SK-N-SH (cell line): ENCODE measurements around the gene NDUFAF8.

ENCODE experiments used
- GABPA ChIP-seq: IDR thresholded peaks from 2 replicates; pipeline ENCODE4 v1.4.0; 2012; ENCODE audit warnings: low read depth, mild to moderate bottlenecking
- POLR2AphosphoS5 ChIP-seq: IDR thresholded peaks from 2 replicates; pipeline ENCODE4 v1.6.1; 2012; ENCODE audit warnings: low read depth, low read length
- RCOR1 ChIP-seq: fragments of 150-350 bp; IDR thresholded peaks from 2 replicates; pipeline ENCODE4 v1.6.1; 2017; ENCODE audit warnings: antibody characterized with exemption, low read length
- RFX5 ChIP-seq: IDR thresholded peaks from 2 replicates; pipeline ENCODE4 v1.6.1; 2012; ENCODE audit warnings: mild to moderate bottlenecking, improper control_type of control experiment, low read length
- TCF12 ChIP-seq: IDR thresholded peaks from 2 replicates; pipeline ENCODE4 v1.4.0; 2012
- TF ChIP-seq, protein P1 (sequence below): fragments of 200-600 bp; sonication (generic); IDR thresholded peaks from 2 replicates; pipeline ENCODE4 v1.6.1; 2017; ENCODE audit warnings: antibody characterized with exemption, mild to moderate bottlenecking, moderate library complexity
- TF ChIP-seq, protein P2 (sequence below): fragments of 150-350 bp; IDR thresholded peaks from 2 replicates; pipeline ENCODE4 v1.6.1; 2017; ENCODE audit warnings: antibody characterized with exemption, low read length, low read depth, borderline replicate concordance
- TF ChIP-seq, protein P3 (sequence below): IDR thresholded peaks from 2 replicates; pipeline ENCODE4; 2012
- TF ChIP-seq, protein P4 (sequence below): IDR thresholded peaks from 2 replicates; pipeline ENCODE4 v1.4.0; 2012; ENCODE audit warnings: low read depth, borderline replicate concordance
- TF ChIP-seq, protein P5 (sequence below): IDR thresholded peaks from 2 replicates; pipeline ENCODE4 v1.4.0; 2012; ENCODE audit warnings: low read depth

DNA sequence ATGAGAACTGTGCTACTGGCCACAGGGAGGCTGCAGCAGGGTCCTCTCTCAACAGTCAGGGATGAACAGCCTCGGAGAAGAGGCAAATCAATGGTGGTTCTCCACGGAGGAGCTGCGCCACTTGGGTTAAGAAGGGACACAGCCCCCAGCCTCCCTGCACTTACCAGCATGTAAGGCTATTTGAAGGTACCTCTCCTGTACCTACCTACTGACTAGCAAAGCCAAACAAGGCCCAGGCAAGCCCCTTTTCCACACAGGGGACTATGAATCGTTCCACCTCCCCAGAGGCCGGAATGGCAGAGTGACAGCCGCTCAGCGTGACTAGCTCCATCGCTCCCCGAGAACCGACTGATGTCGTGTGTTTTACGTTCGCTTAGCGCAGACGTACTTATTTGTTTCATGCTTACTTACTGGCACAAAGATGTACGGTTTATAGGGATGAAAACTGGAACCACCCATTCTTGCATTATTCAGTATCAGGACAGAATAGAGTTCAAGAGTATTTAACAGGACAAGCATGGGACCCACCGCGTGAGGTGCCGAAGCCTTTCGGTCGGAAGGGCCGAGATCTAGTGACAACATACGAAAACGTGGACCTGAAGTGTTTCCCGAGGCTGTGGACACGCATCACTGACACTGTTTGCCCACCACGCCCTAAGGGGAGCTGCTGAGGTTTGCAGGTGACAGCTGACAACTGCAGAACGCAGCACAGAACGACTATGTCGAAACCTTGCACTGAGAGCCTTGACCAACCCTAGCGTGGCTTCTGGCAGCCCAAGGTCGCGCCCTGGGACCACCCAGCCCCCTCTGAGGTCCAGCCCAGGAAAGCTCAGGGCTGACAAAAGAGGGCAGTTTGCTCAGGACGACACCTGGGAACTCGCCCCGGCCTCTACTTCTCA lies 1.3 kb upstream of the NDUFAF8 start:
- TF ChIP-seq TCF12: no peak
- TF ChIP-seq, protein P1, sequence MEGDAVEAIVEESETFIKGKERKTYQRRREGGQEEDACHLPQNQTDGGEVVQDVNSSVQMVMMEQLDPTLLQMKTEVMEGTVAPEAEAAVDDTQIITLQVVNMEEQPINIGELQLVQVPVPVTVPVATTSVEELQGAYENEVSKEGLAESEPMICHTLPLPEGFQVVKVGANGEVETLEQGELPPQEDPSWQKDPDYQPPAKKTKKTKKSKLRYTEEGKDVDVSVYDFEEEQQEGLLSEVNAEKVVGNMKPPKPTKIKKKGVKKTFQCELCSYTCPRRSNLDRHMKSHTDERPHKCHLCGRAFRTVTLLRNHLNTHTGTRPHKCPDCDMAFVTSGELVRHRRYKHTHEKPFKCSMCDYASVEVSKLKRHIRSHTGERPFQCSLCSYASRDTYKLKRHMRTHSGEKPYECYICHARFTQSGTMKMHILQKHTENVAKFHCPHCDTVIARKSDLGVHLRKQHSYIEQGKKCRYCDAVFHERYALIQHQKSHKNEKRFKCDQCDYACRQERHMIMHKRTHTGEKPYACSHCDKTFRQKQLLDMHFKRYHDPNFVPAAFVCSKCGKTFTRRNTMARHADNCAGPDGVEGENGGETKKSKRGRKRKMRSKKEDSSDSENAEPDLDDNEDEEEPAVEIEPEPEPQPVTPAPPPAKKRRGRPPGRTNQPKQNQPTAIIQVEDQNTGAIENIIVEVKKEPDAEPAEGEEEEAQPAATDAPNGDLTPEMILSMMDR: no peak
- TF ChIP-seq, protein P2, sequence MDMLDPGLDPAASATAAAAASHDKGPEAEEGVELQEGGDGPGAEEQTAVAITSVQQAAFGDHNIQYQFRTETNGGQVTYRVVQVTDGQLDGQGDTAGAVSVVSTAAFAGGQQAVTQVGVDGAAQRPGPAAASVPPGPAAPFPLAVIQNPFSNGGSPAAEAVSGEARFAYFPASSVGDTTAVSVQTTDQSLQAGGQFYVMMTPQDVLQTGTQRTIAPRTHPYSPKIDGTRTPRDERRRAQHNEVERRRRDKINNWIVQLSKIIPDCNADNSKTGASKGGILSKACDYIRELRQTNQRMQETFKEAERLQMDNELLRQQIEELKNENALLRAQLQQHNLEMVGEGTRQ: no peak
- TF ChIP-seq, protein P3, sequence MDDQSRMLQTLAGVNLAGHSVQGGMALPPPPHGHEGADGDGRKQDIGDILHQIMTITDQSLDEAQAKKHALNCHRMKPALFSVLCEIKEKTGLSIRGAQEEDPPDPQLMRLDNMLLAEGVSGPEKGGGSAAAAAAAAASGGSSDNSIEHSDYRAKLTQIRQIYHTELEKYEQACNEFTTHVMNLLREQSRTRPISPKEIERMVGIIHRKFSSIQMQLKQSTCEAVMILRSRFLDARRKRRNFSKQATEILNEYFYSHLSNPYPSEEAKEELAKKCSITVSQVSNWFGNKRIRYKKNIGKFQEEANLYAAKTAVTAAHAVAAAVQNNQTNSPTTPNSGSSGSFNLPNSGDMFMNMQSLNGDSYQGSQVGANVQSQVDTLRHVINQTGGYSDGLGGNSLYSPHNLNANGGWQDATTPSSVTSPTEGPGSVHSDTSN: no peak
- TF ChIP-seq, protein P4, sequence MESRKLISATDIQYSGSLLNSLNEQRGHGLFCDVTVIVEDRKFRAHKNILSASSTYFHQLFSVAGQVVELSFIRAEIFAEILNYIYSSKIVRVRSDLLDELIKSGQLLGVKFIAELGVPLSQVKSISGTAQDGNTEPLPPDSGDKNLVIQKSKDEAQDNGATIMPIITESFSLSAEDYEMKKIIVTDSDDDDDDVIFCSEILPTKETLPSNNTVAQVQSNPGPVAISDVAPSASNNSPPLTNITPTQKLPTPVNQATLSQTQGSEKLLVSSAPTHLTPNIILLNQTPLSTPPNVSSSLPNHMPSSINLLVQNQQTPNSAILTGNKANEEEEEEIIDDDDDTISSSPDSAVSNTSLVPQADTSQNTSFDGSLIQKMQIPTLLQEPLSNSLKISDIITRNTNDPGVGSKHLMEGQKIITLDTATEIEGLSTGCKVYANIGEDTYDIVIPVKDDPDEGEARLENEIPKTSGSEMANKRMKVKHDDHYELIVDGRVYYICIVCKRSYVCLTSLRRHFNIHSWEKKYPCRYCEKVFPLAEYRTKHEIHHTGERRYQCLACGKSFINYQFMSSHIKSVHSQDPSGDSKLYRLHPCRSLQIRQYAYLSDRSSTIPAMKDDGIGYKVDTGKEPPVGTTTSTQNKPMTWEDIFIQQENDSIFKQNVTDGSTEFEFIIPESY: no peak
- TF ChIP-seq, protein P5, sequence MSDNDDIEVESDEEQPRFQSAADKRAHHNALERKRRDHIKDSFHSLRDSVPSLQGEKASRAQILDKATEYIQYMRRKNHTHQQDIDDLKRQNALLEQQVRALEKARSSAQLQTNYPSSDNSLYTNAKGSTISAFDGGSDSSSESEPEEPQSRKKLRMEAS: no peak
- no peak for TF ChIP-seq POLR2AphosphoS5
- TF ChIP-seq RFX5: no peak
- TF ChIP-seq GABPA: no peak
- TF ChIP-seq RCOR1: no peak
